ENCODE results near the gene LGR4.
"Not testable (repeated sequence)": the region's sequence is repeated elsewhere in the genome, so short reads cannot be mapped to it uniquely, and the experiment has no call there.

Gene LGR4, protein sequence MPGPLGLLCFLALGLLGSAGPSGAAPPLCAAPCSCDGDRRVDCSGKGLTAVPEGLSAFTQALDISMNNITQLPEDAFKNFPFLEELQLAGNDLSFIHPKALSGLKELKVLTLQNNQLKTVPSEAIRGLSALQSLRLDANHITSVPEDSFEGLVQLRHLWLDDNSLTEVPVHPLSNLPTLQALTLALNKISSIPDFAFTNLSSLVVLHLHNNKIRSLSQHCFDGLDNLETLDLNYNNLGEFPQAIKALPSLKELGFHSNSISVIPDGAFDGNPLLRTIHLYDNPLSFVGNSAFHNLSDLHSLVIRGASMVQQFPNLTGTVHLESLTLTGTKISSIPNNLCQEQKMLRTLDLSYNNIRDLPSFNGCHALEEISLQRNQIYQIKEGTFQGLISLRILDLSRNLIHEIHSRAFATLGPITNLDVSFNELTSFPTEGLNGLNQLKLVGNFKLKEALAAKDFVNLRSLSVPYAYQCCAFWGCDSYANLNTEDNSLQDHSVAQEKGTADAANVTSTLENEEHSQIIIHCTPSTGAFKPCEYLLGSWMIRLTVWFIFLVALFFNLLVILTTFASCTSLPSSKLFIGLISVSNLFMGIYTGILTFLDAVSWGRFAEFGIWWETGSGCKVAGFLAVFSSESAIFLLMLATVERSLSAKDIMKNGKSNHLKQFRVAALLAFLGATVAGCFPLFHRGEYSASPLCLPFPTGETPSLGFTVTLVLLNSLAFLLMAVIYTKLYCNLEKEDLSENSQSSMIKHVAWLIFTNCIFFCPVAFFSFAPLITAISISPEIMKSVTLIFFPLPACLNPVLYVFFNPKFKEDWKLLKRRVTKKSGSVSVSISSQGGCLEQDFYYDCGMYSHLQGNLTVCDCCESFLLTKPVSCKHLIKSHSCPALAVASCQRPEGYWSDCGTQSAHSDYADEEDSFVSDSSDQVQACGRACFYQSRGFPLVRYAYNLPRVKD

DNA sequence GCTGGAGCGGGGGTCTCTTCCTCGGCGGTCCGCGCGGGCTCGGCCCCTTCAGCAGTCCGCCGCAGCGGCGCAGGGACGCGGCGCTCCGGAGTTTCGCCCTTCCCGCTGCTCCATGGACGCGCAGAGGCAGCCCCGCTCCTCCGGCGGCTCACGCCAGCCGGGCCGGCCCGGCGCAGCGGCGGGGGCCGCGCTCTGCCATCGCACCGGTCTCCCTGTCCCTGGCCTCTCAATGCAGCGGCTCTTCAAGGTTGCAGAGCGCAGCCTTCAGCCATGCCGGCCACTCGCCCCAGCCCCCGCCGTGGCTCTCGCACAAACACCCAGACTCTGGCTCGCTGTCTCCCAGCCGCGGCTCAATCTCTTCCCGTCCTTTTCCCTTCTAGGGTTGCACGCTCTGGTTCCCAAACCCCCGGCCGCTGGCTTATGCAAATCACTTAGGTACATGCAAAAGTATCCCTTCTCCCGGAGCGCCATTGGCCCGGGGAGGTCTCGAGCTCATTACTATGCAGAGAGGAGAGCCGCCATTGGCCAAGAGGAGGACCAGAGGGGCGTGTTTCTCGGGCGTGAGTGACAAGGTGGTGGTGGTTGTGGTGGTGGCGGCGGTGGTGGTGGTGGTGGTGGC lies at the start of gene LGR4:
Gene LGR4, minus strand, starts transcription at position 393 of the 619 bp plus-strand sequence. CDS start 488 bp downstream, outside the sequence.
- DNase-seq (ENCODE audit: low read depth in 2 of 2): peak; percentile 43 to 64

DNA sequence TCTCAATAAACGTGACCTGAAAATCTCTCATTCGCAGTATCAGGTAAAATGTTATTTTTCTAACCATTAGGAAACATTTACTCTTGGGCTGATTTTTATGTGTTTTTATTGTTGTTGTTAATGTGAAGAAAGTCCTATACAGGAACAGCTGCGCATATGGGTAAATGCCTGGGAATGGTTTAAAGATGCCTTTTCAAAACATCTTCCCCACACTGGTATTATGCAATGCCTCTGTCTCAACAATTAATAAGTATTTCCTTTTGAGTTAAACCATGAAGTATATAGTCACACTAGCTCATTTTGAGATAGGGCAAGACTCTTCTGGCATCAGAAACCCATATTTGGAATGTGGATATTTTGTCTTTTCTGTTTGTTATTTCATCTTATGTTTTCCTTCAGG lies 47.6 kb upstream of the LGR4 start:
- no peak for DNase-seq (ENCODE audit: low read depth in 2 of 2)

DNA sequence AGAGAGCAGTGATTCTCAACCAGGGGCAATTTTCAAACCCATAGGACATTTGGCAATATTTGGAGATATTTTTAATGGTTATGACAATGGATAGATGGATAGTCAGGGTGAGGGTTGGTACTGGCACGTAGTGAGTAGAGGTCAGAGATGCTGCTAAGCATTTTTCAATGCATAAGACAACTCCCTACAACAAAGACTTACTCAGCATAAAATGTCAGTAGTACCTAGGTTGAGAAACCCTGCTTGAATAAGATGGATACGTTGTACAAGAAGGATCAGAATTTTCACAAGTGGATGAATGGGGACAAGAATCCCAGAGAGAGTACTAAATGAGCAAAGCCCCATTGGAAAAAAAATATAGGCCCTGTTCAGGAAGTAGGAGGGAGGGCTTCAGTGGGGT lies 45.9 kb upstream of the LGR4 start:
- DNase-seq (ENCODE audit: low read depth in 2 of 2): no peak

DNA sequence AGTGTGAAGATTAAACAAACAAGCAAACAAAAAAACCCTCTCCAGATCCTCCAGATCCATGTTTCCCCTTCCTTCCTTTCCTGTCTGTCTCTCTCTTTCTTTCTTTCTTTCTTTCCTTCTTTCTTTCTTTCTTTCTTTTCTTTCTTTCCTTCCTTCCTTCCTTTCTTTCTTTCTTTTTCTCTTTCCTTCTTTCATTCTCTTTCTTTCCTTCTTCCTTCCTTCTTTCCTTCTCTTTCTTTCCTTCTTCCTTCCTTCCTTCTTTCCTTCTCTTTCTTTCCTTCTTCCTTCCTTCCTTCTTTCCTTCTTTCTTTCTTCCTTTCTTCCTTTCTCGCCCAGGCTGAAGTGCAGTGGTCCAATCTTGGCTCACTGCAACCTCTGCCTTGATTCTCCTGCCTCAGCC lies 44.9 kb upstream of the LGR4 start:
- DNase-seq (ENCODE audit: low read depth in 2 of 2): not testable (repeated sequence)

DNA sequence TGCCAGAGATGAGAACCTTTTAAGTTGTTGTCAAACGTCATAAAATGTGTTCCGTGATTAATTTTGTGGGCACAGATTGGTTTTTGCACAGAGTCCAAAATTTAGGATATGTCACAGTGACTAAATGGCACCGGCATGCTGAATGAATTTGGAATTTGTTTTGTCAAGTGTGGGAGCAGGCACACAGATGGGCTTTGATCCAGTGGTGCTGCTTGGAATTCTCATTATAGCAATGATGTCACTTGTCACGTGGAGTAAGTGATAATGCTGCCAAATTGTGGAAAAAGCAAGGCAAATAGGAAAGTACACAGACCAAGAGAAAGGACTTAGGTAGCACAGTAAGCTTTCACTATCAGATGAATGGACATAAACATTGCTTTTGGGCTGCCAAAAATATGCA lies 42.0 kb upstream of the LGR4 start:
- no peak for DNase-seq (ENCODE audit: low read depth in 2 of 2)

DNA sequence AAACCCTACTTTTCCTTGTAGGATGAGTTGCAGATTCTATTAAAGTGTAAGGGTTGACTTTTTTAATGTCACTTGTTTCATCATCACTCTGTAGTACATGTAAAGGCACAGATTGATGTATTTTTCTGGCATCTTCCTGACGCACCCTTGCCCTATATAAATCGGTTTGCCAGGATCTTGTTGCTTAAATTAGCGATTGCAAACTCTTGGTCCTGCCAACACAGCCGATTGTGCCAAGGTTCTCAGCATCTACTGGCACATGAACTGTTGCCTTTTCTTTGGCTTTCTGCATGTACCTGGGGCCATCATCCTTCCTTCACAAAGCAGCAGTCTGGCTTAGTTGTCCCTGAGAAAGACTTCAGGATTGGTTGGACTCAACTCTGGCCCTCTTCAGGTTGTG lies 41.5 kb upstream of the LGR4 start:
- DNase-seq (ENCODE audit: low read depth in 2 of 2): no peak

DNA sequence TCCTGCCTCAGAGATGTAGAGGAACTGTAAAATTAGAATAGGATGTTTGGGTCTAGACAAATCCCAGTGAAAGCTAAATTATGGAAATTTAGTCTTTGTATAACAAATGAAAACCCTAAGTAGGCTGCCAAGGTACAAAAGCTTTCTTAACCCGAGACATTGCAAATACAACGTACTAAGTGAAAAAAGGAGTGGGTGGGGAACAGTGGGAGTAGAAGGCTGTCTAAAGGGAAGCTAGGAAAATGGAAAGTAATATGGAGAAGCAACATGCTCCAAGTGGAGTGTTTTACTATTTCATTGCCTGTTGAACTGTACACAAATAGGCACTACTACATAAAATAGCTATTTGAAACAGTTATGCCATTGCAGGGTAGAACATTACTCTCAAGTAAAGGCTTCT lies 40.8 kb upstream of the LGR4 start:
- no peak for DNase-seq (ENCODE audit: low read depth in 2 of 2)

DNA sequence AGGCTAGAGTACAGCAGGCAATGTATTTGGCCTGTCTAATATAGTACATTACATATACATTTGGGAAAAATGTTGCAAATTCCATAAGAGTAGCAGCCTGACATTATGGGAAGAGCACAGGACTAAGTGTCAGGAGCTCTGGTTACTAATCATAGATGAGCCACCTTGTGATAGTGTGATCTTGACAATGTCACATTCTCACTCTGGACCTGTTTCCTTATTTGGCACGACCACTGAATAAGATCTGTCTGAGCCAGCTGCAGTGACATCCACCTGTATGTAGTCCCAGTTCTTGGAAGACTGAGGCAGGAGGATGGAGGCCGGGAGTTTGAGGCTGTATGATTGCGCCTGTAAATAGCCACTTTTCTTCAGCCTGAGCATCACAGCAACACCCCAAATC lies 39.6 kb upstream of the LGR4 start:
- no peak for DNase-seq (ENCODE audit: low read depth in 2 of 2)

DNA sequence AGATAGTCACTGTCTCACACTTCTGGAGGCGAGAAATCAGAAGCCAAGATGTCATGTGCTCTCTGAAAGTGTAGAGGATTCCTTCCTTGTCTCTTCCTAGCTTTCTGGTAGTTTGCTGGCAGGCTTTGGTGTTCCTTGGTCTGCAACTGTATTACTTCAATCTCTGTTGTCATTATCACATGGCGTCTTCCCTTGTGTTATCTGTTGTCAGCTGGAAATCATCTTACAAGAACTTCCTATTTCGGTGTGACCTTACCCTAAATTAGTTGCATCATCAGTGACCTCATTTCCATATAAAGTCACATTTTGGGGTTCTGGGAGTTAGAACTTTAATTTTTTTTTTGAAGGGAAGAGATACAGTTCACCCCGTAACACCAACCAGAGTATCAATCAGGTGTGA lies 37.3 kb upstream of the LGR4 start:
- DNase-seq (ENCODE audit: low read depth in 2 of 2): no peak

DNA sequence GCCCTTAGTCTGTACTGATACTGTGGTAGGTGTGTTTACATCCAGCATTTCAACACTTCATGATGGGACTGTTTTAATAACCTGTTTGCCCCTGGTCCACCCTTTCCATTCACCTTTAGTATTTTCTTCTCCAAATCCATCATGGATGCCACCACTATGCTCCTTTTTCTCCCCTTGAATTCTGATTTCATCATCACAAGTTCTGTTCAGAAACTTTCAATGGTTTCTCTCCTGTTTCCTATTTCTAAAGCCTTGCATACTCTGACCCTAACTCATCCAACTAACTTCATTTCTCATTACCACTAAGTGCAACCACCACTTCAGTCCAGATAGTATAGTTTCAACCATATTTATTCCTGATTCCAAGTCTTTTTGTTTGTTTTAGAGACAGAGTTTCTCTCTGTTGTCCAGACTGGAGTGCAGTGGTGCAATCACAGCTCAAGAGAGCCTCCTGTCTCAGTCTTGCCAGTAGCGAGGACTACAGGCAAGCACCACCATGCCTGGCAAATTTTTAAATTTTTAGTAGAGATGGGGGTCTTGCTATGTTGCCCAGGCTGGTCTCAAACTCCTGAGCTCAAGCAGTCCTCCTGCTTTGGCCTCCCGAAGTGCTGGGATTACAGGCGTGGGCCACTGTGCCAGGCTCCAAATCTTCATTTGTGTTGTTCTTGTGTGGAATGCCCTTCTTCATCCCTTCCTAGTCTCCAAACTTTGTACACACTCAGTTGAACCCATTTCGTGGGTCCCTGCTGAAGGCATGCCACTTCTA lies 35.1 kb upstream of the LGR4 start:
- no peak for DNase-seq (ENCODE audit: low read depth in 2 of 2)

DNA sequence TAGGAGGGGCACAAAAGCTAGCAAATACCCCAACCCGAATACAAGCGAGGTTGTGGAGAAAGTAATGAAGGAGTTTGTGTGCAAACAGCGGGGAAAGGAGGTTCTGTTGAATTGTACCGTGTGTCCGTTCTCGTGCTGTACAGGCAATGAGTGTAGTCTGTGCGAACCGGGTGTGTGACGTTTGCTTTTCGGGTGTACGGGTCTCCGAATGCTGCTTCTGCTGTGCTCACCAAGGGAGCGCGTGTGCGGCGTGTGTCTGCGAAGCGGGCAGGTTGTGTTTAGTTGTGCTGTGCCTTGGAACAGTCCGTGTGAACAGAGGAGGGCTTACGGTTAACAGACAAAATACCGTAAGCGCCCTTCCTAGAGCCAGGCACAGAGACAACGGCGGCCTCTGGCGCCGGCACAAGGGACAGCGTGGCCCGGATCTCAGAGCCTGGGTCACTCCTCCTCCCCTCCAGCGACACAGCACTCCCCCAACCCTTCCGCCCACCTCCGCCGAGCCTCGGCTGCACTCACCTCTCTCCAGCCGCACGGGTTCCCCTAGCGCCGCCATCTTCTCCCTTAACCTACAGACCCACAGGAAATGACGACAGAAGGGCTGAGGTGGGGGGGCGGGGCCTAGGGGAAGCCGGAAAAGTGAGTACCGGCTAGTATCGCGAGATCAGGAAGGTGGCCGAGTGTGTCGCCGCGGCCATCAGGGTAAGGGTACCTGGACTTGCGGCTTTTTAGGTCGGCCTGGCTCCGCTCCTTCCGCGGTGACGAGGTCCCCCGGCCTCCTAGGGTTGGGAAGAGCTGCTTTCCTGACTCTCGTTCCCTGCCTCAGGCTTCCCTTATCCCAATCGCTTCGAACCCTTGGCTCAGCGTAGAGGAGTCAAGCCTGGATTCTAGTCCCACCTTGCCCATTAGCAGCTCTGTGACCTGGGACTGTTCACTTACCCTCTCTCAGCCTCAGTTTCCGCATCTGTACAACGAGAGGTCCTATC lies 33.9 kb upstream of the LGR4 start, which contains the start of gene LIN7C:
Gene LIN7C, minus strand, starts transcription at position 570 of the 983 bp plus-strand sequence. Its CDS starts 17 bp downstream, at position 553.
- DNase-seq (ENCODE audit: low read depth in 2 of 2): peak; percentile 93

DNA sequence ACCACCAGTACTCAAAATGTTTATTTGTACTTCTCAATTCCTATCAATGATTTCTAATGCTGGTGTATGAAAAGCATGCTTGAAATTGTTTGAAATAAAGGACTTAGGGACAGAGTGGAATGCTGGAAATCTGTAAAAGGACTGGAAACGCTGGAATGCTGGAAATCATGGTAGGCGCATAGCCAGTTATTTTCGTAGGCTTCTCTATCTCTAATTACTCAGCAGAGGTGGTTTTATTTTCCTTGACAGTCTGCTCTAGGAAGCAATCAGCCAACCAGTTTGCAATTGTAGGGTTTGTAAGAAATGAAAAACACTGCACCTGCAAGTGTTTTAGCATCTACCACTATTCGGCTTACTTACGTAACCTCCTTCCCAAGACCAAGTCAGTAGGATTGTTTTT lies 33.2 kb upstream of the LGR4 start:
- no peak for DNase-seq (ENCODE audit: low read depth in 2 of 2)

DNA sequence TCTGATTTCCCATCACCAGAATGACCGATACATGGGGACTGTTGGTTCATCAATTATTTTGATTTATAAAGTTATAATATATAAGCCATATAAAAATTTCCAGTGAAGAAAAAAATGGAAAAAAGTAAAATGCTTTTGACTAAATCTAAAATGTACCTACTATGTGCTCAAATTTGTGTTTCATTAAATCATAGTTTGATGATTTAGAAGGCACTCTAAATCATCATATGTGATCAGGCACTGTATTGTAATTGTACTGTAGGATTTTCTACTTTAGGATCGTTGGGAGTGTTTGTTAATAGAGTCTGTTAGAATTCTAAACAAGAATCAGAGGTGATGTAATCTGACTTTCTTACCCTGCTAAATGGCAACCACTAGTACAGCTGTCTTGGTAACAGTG lies 31.6 kb upstream of the LGR4 start:
- no peak for DNase-seq (ENCODE audit: low read depth in 2 of 2)

DNA sequence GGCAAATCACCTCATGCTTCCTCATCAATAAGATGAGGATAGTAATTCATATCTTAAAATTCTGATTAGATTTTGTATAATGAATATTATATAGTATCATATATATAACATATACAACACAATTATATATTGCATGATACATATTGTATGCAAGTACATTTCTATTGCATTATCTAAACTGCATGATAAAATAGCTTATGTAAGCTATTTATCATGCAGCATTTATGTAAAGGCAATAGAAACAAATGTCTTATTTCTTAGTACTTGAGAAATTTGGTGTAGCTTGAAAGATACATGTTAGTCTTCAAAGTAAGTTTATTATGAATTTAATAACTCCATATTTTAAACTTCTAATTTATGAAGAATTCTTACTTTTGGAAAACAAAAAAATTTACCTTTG lies 28.5 kb upstream of the LGR4 start:
- DNase-seq (ENCODE audit: low read depth in 2 of 2): no peak

DNA sequence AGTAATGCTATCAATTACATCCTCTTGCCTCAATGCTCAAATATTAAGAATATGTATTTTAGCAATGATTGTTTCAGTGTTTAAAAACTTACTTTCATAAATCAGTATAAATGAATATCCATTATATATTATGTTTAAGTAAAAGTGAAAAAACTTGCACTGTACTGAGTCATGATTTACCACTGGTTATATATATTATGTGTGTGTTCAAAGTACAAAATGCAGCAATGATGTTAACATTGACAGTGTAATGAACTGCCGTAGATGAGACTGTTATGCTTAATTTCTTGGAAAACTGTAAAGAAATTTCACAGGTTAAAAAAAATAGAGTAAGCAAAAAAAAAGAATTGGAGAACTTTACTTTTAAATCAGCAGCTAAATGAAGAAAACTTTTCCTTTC lies 25.3 kb upstream of the LGR4 start:
- no peak for DNase-seq (ENCODE audit: low read depth in 2 of 2)

DNA sequence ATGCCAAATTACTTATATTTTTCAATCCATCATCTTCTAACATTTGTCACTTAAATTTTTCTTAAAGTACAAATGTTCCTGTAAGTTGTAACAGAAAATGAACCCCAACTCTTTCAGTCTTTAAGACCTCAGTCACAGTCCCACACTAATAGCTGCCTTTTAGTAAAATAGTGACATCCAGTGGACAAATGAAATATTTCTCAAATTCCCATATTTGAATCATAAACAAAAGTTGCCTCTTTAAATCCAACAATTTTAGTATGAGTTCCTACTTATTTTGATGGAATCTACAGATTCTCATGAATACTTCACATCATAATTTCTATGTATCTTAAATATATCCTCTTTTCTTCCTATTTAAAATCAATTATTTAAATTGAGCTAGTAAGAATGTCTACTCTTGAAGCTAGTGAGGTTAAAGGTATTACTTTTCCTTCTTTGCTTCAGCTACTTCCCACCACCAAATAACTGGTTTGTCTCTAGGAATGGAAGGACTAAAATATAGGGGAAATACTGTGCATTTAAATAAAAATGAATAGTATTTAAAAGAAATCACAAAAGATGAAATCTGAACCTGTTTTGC lies 24.8 kb upstream of the LGR4 start:
- DNase-seq (ENCODE audit: low read depth in 2 of 2): no peak

DNA sequence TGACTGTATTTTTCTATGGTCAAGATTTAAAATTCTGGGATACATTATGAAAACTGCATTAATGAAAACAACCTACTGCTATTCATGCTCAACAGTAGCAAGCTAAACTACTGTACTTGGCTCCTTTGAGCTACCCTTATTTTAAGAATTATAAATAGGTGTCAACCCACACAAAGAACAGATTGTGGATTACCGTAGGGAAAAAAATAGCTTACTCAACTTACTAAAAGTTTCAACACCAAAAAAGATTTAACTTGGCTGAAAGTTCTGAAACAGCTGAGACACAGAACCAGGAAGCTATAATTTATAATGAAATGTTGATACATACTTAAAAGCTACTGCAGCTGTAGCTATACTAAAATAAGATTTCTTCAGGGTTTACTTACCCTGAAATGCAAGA lies 23.9 kb upstream of the LGR4 start:
- no peak for DNase-seq (ENCODE audit: low read depth in 2 of 2)

DNA sequence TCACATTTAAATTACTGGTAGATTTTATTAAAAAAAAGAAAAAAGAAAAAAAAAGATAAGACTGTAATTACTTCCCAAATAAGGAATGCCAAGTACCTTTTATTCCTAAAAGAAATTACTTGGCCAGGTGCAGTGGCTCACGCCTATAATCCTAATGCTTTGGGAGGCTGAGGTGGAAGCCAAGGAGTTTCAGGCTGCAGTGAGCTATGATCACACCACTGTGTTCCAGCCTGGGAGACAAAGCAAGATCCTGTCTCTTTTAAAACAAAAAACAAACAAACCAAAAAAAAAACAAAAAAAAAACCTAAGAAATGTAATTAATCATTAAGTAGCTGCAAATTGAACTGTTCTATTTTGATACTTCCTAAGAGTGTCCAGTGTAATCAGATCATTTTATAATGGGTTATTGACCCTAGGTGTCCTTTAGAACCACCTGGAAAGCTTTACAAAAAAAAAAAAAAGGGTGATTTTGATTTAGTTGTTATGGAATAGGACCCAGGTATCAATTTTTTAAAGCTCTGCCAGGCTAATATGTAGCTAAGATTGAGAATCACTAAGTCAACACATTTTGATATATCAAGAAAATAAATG lies 23.2 kb upstream of the LGR4 start:
- no peak for DNase-seq (ENCODE audit: low read depth in 2 of 2)

DNA sequence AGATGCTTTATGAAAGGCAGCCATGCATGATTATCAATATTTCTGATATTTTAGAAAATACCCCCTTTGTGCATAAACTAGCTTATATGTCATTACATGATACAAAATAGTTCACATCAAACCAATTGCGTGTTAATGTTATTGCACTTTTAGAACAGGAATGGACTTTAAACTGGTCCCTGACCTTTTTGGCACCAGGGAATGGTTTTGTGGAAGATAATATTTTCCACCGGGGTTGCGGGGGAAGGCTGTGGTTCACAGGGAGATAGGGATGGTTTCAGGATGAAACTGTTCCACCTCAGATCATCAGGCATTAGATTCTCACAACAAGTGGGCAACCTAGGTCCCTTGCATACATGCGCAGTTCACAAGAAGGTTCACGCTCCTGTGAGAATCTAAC lies 16.5 kb upstream of the LGR4 start:
- no peak for DNase-seq (ENCODE audit: low read depth in 2 of 2)

DNA sequence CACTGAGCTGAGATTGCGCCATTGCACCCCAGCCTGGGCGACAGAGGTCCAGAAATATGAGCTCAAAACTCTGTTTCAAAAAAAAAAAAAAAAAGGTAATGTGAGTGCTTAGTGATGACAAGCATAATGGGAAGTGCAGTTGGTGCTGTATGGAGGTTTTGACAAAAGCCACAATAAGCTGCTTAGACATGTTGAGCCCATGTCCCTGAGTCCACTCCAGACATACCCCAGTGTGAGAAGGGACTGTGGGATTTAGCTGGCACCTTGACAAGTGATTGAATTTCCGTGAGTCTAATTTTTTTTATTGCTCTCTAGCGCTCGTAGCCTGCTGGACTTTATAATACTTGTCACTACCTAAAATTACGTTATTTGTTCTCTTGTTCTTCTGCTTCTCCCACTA lies 15.1 kb upstream of the LGR4 start:
- no peak for DNase-seq (ENCODE audit: low read depth in 2 of 2)
